CD4-positive, alpha-beta T cell treated with Interleukin-1 beta for 1 hour (primary cell): Measurements from ENCODE around the gene PIP5K1C.

Experiments used
- DNase-seq, 2 donors: peaks; one replicate each; pipeline ENCODE4 v3.0.0-alpha.2; 2020 to 2022

Gene PIP5K1C

GRCh38 chr19:3607303-3608078 is 92.8 kb downstream of the PIP5K1C start:
- DNase-seq, result no peak

DNA sequence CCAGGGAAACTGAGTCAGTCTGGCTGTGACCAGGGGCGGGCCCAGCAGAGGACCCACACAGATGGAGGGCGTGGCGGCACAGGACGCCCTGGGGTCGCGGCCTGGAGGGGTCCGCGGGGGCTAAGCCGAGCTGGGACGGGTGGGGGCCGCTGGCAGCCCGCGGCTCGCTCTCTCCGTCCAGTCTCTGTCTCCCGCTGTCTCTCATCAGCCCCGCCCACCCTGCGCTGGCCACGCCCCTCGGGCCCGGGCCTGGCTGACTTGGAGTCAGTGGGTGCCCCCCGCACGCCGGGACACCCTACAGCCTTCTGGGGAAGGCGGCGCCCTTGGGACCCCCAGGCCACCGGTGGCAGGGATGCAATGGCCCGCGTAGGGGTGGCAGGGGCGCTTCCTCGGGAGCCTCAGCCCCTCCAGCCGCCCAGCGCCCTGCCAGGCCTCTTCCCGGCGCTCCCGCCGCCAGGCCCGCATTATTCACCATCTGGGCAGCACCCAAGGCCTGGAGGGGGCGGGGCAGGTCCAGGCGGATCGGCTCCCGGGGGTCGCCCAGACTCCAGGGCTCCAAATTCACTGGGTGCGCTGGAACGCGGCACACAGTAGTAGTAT is 93.5 kb downstream of the PIP5K1C start, which contains the start of gene TBXA2R:
TSS of gene TBXA2R (minus strand) at position 186 of the 600 bp plus-strand sequence. CDS start 6,241 bp downstream, outside the sequence.
- peak; percentile 46 to 68 for DNase-seq

DNA sequence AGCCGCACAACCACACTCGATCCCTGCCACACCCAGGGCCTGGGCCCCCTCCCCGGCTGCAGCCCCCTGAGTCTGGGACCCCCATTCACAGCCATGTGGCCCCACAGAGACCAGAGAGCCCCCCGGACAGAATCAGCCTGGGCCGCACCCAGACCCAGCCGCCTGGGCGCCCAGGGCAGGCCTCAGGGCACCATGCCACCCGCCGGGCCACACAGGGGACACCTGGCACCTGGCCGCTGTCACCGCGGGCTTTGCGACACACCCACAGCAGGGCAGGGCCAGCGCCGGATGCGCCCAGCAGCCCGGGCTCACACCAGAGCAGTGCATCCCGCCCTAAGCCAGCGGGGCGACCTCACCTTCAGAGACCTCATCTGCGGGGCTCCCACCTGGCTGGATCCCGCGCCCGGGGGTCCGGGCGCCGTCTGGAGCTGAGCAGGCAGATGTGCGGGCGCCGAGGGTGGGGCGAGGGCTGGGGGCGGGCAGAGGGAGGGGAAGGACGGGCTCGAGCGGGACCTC is 94.0 kb downstream of the PIP5K1C start:
- DNase-seq, result peak; percentile 20 to 28

DNA sequence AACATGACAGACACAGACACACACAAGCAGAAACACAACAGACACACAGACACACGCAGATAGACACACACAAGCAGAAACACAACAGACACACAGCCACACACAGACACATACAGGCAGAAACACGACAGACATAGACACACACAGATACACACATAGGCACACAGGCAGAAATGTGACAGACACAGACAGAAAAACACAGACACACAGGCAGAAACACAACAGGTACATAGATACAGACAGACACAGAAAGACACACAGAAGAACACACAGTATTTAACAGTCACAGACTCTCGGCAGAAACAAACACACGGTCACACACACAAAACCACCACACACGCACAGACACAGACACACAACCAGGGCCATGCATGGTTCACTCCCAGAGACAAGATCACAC is 94.5 kb downstream of the PIP5K1C start:
- DNase-seq, result no peak

GRCh38 chr19:3605361-3605760 is 94.9 kb downstream of the PIP5K1C start:
- DNase-seq, result no peak

GRCh38 chr19:3604987-3605343 is 95.3 kb downstream of the PIP5K1C start:
- peak; percentile 27 to 42 for DNase-seq

DNA sequence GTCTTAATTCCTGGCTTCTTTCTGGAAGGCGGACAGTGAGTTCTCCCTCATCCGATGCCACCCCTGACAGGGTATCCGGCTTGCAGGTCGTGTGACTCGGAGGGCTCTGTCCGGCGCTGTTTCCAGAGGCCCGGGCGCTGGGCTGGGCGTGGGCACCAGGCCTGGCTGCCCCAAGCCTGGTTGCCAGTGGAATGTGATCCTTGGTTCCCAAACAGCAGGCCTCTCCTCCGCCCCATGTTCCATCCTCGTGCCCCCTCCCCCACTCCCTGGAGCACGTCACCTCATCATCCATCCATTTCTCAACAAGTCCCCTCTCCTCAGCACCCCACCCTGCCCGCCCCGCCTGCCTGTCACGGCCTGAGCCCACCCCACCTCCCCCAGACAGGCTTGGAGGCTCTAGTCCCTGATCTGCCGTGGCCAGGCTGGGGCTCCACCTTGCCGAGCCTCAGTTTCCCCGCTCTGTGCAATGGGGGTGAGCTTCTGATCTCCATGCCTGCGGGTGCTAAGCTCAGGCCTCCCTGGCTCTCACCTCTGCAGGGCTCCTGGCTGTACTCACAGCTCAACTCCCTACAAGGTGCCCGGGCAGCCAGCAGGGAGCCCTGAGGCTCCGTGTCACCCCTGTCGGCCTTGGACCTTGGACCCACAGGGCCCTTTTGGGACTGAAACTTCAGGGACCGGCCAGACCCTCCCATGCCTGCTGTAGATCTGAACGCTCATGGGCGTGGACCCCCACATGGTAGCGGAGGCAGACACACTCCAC is 95.9 kb downstream of the PIP5K1C start:
- DNase-seq, result no peak

DNA sequence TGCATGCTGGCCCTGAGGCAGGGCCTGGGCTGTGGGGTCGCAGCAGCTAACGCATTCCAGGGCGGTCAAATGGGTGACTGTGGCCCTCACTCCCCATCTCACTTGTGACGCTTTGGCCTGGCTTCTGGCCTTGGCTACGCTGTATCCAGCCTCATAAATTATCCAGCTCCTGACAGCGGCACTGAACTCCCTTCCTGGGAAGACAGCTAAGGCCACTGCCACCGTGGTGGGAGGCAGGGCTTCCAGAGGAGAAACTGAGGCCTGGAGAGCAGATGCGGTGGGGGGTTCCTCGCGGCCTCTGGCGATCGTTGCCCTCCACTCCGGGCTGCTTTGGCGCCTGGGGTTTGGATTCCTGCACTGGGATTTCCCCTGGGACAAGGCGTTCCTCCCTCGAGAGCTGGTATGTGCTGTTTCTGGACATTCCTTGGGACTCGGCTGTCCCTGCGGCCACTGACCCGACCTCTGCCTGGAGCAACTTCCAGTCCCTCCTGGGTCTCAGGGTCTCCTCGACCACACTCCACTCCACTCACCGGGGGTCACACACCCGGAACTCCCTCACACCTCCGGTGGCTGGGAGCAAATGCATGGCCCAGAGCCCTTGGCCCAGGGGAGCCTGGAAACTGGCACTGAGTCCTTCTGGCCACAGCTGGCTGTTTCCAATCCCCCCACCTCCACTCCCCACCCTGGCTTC is 97.0 kb downstream of the PIP5K1C start:
- no peak for DNase-seq

GRCh38 chr19:3601021-3601420 is 99.2 kb downstream of the PIP5K1C start:
- DNase-seq, result no peak

DNA sequence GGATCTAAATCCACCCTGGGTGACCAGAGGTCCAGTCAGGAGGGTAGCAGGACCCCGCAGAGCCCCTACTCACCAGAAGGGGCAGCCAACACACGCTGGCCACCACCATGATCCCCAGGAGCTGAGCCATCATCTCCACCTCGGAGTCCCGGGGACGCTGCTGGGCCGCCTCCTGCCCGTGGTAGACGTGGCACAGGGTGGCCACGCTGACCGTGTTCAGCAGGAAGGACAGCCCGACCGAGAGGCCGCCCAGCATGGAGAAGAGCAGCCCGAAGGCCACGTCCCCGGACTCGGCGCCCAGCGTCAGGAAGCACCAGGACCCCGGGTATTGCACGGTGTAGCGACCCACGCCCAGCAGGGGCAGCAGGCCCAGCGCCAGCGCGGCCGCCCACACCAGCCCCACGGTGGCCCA is 100.5 kb downstream of the PIP5K1C start:
- DNase-seq, result no peak

DNA sequence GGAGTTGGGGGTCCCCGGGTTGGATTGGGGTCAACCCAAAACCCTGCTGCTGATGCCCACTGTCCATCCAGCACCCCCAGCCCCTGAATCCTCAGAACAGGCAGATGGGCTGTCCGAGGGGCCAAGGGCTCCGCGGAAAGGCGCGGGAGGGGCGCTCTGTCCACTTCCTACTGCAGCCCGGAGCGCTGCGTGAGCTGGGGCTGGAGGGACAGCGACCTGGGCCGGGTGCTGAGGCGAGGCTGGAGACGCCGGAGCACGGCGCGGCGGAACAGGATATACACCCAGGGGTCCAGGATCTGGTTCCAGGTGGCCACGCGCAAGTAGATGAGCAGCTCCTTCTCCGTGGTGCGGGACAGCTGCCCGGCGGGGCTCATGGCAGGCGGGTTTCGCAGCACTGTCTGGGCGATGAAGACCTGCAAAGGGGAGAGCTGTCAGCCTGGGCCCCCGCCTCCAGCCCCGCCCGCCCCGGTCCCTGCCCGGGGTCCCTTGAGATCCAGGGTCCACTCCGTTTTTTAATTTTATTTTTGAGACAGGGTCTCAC is 104.7 kb downstream of the PIP5K1C start:
- no peak for DNase-seq

DNA sequence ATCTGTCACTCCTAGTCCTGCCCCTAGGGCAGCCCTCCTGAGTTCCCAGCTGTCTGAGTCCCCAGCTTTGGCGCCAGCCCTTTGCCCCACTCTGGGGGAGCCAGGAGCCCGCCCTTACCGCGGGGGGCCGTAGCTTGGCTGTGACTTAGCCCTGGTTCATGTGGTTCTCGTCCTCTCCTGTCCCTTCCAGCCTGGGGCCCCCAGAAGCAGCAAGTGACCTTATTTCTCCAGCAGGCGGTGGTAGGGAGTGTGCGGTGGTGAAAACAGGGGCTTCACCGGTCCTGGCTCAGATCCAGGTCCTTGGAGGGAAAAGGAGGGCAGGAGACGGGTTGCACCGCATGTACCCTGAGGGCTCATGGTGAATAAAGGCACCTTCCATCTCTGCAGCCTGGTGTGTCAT is 107.1 kb downstream of the PIP5K1C start:
- no peak for DNase-seq

DNA sequence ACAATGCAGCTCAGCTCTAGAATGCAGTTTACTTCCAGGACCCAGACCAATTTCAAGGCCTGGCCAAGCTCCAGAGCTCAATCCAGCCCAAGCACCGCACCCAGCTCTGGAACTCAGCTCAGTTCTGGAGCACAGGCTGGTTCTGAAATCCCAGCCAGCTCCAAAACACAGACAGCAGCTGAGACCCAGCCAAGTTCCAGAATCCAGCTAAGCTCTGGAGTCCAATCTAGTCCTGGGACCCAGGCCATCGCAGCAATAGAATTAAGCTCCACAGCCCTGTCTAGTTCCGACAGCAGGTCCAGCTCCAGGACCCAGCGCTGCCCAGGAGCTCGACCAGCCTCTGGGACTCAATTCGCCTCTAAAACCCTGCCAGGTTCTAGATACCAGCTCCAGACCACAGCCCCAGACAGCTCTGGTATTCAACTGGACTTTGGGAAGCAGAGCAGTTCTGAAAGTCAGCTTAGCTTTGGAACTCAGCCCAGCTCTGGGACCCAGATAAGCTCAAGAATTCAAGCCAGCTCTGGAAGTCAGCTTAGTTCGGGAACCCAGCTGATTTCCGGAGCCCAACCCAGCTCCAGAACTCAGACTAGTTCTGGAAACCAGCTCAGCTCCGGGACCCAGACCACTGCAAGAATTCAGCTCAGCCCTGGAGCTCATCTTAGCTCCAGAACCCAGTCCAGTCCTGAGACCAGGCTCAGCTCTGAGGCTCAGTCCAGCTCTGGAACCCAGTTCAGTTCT is 108.2 kb downstream of the PIP5K1C start:
- no peak for DNase-seq

- no peak for DNase-seq
Observed at GRCh38 chr19:3590991-3591659, 109.1 kb downstream of the PIP5K1C start.

GRCh38 chr19:3589949-3590348 is 110.3 kb downstream of the PIP5K1C start:
- DNase-seq, result no peak

DNA sequence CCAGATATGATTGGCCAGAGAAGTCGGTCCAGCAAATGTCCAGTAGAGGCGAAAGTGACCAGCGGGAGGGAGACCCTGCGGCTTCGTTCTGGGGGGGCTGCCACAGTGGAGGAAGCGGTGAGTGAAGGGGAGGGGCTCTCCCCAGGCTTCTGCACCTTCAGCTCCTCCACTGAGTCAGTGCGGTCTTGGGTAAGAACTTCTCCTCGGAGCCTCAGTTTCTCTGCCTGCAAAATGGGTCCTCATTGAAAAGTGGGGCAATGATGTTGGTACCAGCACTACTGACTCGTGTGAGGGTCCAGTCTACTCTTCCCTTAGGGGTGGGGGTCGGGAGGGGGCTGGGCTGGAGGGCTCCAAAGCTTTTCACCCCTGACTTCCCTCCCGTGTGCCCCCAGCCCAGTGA is 110.8 kb downstream of the PIP5K1C start:
- DNase-seq, result no peak

GRCh38 chr19:3586707-3587346 is 113.4 kb downstream of the PIP5K1C start:
- no peak for DNase-seq

- peak; percentile 33 to 35 for DNase-seq
Observed at GRCh38 chr19:3586127-3586626, 114.1 kb downstream of the PIP5K1C start.

DNA sequence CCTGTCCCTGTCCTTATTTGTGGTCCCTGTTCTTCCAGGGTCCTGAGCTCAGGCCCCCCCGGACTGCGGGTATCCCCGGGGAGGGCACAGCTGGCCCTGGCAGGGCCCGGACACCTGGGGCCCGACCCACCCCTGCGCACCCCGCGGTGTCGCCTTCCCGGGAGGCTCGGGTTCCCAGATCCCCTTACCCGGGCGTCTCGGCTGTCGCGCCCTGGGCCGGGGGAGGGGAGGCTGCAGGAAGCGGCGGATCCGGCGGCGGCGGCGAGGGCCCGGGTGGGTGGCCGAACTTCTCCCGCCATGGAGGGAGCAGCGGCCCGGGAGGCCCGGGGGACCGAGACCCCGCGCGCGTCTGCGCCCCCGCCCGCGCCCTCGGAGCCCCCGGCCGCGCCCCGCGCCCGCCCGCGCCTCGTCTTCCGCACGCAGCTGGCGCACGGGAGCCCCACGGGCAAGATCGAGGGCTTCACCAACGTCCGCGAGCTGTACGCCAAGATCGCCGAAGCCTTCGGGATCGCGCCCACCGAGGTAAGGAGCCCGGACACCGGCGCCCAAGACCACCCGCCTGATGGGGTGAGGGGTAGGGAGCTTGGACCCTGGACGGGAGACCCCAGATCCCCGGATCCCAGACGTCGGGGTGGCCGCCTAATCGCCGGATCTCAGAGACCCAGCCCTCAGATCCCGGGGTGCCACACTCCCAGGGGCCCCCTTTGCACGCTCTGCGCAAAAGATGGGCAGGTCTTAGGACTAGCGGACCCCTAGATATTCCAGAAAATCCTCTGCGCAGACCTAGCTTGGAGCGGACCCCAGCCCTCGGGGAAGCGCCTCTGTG is 114.8 kb downstream of the PIP5K1C start, which contains the start of gene GIPC3:
TSS of gene GIPC3 (plus strand) at position 178 of the 826 bp plus-strand sequence. CDS start at position 298, 120 bp downstream.
- no peak for DNase-seq
